Gastroesophageal sphincter (tissue), 4 donors: ENCODE data around the gene INSIG1. TPM values are rescaled to one million over a fixed set of nuclear protein-coding genes. Genes with fewer than 3 reads are reported as not detected.

Experiments
- ATAC-seq: fragments of 150-250 bp; one replicate; pipeline ENCODE4 v1.9.1; 2016; ENCODE audit warnings: mild to moderate bottlenecking, moderate library complexity
- H3K27ac ChIP-seq, 4 donors: fragments of 200-600 bp; sonication (generic) in 3 of 4; 1 replicate in 3 of 4; 2 replicates in 1 of 4; pipeline ENCODE4 v1.5.1; 2016 to 2019
- H3K27me3 ChIP-seq: fragments of 200-600 bp; sonication (generic); one replicate; pipeline ENCODE4 v1.5.1; 2019
- H3K36me3 ChIP-seq, 2 donors: fragments of 200-600 bp; sonication (generic); one replicate each; pipeline ENCODE4 v1.5.1; 2019; ENCODE audit warnings: control low read depth in 1 of 2
- H3K4me1 ChIP-seq, 3 donors: fragments of 200-600 bp; sonication (generic); 1 replicate in 2 of 3; 2 replicates in 1 of 3; pipeline ENCODE4 v1.5.1; 2016 to 2019; ENCODE audit warnings: control low read depth in 2 of 3
- H3K4me3 ChIP-seq, 2 donors: fragments of 200-600 bp; sonication (generic); one replicate each; pipeline ENCODE4 v1.5.1; 2019; ENCODE audit warnings: mild to moderate bottlenecking in 1 of 2, moderate library complexity in 1 of 2
- H3K9me3 ChIP-seq, 3 donors: fragments of 200-600 bp; sonication (generic); one replicate each; pipeline ENCODE4 v1.5.1; 2017 to 2019; ENCODE audit warnings: control low read depth in 2 of 3
- EP300 ChIP-seq: sonication (generic); formaldehyde crosslinking; IDR thresholded peaks from one replicate; pipeline ENCODE4 v1.6.1; 2017; ENCODE audit warnings: antibody characterized with exemption, mild to moderate bottlenecking
- POLR2A ChIP-seq, 2 donors: fragments of 450-650 bp; IDR thresholded peaks; one replicate each; pipeline ENCODE4 v1.6.1; 2017; ENCODE audit warnings: antibody characterized with exemption in 2 of 2, mild to moderate bottlenecking in 2 of 2, moderate library complexity in 1 of 2
- POLR2AphosphoS5 ChIP-seq: sonication (generic); formaldehyde crosslinking; IDR thresholded peaks from one replicate; pipeline ENCODE4 v1.6.1; 2017; ENCODE audit warnings: antibody characterized with exemption
- WGBS, 2 donors: methylation state at CpG; one replicate each; pipeline ENCODE4 v1.1.5; 2018; ENCODE audit warnings: low coverage in 1 of 2; 5-methylcytosine and 5-hydroxymethylcytosine counted together
- total RNA-seq, 4 donors: library from RNA; depleted of rRNA; stranded (reverse); fragments of >200 nt; gene quantifications; one replicate each; pipeline ENCODE4 v1.1.0, GENCODE V29; 2016
- TF ChIP-seq, protein P1 (sequence below), 4 experiments: fragments of 200-600 bp in 2 of 4; fragments of 450-650 bp in 2 of 4; sonication (generic) in 1 of 4; IDR thresholded peaks; one replicate each; pipeline ENCODE4 v1.5.1; 2017 to 2019; ENCODE audit warnings: antibody characterized with exemption in 4 of 4, mild to moderate bottlenecking in 2 of 4, moderate library complexity in 2 of 4

The INSIG1 gene
- total RNA-seq, 4 donors from 2014 or later: 18.8 to 52.1 (median 30.7) TPM

DNA sequence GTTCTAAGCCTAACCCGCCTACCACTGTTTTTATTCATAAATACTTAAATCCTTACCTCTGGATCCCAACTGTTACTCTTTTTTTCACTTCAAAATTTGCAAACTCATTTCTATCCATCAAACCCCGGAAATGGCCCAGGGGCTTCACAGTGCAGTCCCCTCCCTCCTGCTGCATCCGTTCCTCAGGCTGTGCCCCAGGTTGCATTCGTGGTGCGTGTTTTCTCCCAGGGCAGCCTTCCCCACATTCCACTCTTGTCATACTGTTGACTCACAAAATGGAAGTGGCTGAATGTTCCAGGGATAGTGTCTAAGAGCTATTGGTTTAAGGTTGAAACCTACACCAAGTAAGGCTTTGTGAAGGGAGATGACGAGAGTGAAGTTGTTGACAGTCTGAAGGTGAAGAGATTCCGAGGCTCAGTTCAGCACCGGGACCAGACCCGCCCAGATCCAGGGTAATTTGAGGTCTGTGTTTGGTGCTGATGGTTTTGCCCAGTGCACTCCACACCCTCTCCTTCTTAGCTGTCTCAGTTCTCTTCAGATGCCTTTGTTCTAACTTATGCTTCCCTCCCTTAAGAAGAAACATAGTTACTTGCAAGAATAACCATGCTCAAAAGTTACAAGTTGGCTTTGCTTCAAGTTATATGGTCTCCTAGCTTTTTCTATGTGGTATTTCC, 7.7 kb downstream of the INSIG1 start:
- Histone ChIP-seq H3K4me3 (no peak overlapping the region), H3K4me1 (peaks cover 0 to 11% (median 0%) of the 10 kb centered on the region in 3 donors), H3K36me3 (peaks cover 0 to 88% of the 10 kb centered on the region in 2 donors), H3K27me3 (no peaks in the 10 kb centered on the region), H3K9me3 (no peaks in the 10 kb centered on the region), H3K27ac (no peak overlapping the region)
- TF ChIP-seq, protein P1, sequence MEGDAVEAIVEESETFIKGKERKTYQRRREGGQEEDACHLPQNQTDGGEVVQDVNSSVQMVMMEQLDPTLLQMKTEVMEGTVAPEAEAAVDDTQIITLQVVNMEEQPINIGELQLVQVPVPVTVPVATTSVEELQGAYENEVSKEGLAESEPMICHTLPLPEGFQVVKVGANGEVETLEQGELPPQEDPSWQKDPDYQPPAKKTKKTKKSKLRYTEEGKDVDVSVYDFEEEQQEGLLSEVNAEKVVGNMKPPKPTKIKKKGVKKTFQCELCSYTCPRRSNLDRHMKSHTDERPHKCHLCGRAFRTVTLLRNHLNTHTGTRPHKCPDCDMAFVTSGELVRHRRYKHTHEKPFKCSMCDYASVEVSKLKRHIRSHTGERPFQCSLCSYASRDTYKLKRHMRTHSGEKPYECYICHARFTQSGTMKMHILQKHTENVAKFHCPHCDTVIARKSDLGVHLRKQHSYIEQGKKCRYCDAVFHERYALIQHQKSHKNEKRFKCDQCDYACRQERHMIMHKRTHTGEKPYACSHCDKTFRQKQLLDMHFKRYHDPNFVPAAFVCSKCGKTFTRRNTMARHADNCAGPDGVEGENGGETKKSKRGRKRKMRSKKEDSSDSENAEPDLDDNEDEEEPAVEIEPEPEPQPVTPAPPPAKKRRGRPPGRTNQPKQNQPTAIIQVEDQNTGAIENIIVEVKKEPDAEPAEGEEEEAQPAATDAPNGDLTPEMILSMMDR (IDR thresholded peaks at IDR 0.05): no peak
- TF ChIP-seq EP300 (no peak), POLR2A (IDR thresholded peaks at IDR 0.05) (no peak), POLR2AphosphoS5 (no peak)
- 85 to 95% methylated on average over 5 to 9 of the region's 9 CpGs for WGBS, 2 donors
- ATAC-seq: no peak

DNA sequence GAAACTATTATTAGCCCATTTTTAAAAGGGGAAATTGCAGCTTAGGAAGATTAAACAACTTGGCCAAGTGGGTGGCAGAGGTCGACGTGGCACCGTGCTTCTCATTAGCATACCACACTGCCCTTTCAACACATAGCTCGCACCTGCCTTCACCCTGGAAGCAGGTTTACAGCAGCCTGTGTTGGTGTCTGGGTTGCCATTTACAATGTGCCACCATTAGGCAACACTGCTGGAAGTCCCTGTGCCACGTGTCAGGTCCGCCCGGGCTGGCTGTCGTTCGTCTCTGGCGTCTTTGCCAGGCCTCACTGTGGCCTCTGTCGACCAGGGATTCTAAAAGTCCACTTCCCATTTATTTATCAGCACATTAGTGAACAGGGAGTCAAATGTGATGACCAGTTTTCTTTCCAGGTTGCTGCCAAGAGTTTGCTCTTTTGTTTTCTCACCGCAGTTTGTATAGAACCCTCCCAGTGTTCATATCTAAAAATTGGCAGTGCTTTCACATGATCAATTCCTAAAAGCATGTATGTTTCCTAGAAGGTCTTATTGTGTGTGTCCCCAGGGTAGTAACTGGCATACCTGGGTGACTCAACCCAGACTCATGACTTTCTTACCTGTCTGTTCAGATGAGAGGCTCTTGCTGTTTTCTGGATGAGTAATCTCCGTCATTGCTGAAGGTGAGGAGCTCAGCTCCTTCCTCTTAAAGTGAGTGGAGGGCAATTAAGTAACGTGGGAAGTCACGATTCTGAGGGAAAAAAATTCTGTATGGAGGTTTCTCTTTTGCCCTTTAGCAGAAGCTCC, 9.2 kb downstream of the INSIG1 start:
- no peak overlapping the region for H3K27ac ChIP-seq
- no peaks in the 10 kb centered on the region for H3K4me1 ChIP-seq
- no peaks in the 10 kb centered on the region for H3K27me3 ChIP-seq
- peaks cover 0 to 91% of the 10 kb centered on the region in 2 donors for H3K36me3 ChIP-seq
- no peak for TF ChIP-seq EP300
- TF ChIP-seq POLR2A (IDR thresholded peaks at IDR 0.05): no peak
- TF ChIP-seq, protein P1 (IDR thresholded peaks at IDR 0.05): no peak
- TF ChIP-seq POLR2AphosphoS5: no peak
- H3K4me3 ChIP-seq: no peak overlapping the region
- H3K9me3 ChIP-seq: no peaks in the 10 kb centered on the region
- no peak for ATAC-seq
- 86 to 91% methylated on average over 8 to 13 of the region's 15 CpGs for WGBS, 2 donors

DNA sequence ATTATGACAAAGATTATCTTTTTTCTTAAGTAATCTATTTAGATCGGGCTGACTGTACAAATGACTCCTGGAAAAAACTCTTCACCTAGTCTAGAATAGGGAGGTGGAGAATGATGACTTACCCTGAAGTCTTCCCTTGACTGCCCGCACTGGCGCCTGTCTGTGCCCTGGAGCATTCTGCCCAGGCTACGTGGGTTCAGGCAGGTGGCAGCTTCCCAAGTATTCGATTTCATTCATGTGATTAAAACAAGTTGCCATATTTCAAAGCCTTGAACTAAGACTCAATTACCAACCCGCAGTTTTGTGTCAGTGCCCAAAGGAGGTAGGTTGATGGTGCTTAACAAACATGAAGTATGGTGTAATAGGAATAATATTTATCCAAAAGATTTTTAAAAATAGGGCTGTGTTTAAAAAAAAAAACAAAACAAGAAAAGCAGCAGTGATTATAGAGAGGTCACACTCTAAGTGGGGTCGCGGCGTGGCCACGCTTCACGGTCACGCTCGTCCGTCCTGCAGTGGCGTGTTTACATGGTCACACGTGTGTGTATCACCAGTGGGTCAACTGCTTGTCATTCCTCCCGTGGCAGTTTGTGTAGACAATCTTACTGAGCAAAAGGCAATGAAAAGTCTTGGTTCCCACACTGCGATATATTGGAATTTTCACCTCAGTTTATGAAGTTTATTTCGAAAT, 10.8 kb downstream of the INSIG1 start:
- Histone ChIP-seq H3K27ac (no peak overlapping the region), H3K4me3 (no peak overlapping the region), H3K4me1 (no peaks in the 10 kb centered on the region), H3K36me3 (peaks cover 0 to 76% of the 10 kb centered on the region in 2 donors), H3K9me3 (no peaks in the 10 kb centered on the region), H3K27me3 (no peaks in the 10 kb centered on the region)
- no peak for ATAC-seq
- TF ChIP-seq, protein P1 (IDR thresholded peaks at IDR 0.05): no peak
- TF ChIP-seq POLR2AphosphoS5 (no peak), POLR2A (IDR thresholded peaks at IDR 0.05) (no peak), EP300 (no peak)
- 89 to 90% methylated on average over 15 to 18 of the region's 19 CpGs for WGBS, 2 donors

DNA sequence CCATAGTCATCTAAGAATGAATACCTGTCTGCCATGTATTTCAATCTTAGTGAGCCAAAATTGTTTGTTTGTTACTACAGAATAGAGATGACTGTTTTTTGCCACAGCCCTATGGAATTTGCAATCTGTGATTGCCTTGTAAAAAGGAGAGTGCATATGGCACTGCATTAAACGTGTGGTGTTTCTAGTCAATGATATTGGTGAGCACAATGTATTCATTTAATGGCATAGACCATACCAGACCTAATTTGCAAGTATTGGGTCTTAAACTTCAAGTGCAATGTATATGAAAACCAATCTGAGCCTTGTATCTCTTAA, 11.3 kb downstream of the INSIG1 start:
- H3K4me3 ChIP-seq: no peak overlapping the region
- ATAC-seq: no peak
- TF ChIP-seq, protein P1 (IDR thresholded peaks at IDR 0.05): no peak
- no peak for TF ChIP-seq POLR2A (IDR thresholded peaks at IDR 0.05)
- TF ChIP-seq EP300: no peak
- TF ChIP-seq POLR2AphosphoS5: no peak
- 70 to 86% methylated on average over 1 of the region's 1 CpG for WGBS, 2 donors
- no peaks in the 10 kb centered on the region for H3K9me3 ChIP-seq
- no peaks in the 10 kb centered on the region for H3K4me1 ChIP-seq
- H3K27me3 ChIP-seq: no peaks in the 10 kb centered on the region
- no peak overlapping the region for H3K27ac ChIP-seq
- H3K36me3 ChIP-seq: peaks cover 0 to 71% of the 10 kb centered on the region in 2 donors
